GM13976 (cell line): ENCODE results near the gene NACA.
A peak's percentile ranks its signal among the peaks of the same experiment; 100 is the strongest.

Source experiments
- DNase-seq: peaks from one replicate; pipeline ENCODE4 v3.0.0; 2012; ENCODE audit warnings: low spot score
- in situ Hi-C: fragments of 300-500 bp; cut with MboI; formaldehyde crosslinking; loops from one replicate; pipeline ENCODE4 v1.12.0; 2022; ENCODE audit warnings: low sequenced_read_pairs, mixed read lengths, inconsistent platforms; ENCODE audit not compliant: unreplicated experiment
- TF ChIP-seq, protein P1 (sequence below): IDR thresholded peaks from 2 replicates; pipeline ENCODE4 v1.5.1; 2012; ENCODE audit warnings: borderline replicate concordance, mild to moderate bottlenecking; ENCODE audit not compliant: insufficient read depth; ENCODE audit errors: extremely low read depth, missing control alignments, control extremely low read depth

The NACA gene

DNA sequence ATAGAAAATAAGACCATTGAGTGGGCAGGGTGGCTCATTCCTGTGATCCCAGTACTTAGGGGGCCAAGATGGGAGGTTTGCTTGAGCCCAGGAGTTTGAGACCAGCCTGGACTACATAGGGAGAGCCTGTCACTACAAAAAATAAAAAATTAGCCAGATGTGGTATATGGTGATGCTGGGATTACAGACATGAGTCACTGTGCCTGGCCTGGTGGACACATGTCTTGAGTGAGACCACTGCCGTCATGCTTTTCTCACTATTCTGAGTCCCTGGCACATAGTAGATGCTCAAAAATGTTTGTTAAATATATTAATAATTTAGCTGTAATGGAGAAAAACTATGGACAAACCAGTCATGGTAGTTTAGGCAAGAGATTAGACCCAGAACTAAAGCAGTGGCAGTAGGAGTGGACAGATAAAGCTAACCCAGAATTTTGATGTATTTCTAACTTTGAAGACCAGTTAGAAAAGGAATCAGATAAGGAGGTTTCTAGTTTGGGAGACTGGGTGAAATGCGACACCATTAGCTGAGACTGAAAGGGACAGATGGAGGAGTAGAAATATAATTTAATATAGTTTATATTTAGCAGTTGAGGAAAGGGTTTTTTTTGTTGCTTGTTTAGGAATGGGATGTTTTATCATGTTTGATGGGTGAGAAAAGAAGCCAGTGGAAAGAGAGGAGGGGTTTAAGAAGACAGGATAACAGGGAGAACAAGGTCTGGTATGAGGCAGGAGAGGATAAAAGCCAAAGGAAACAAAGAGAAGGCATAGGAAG, 29.6 kb downstream of the NACA start:
- TF ChIP-seq, protein P1, sequence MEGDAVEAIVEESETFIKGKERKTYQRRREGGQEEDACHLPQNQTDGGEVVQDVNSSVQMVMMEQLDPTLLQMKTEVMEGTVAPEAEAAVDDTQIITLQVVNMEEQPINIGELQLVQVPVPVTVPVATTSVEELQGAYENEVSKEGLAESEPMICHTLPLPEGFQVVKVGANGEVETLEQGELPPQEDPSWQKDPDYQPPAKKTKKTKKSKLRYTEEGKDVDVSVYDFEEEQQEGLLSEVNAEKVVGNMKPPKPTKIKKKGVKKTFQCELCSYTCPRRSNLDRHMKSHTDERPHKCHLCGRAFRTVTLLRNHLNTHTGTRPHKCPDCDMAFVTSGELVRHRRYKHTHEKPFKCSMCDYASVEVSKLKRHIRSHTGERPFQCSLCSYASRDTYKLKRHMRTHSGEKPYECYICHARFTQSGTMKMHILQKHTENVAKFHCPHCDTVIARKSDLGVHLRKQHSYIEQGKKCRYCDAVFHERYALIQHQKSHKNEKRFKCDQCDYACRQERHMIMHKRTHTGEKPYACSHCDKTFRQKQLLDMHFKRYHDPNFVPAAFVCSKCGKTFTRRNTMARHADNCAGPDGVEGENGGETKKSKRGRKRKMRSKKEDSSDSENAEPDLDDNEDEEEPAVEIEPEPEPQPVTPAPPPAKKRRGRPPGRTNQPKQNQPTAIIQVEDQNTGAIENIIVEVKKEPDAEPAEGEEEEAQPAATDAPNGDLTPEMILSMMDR, result no peak
- DNase-seq, result no peak
- in situ Hi-C loops, result no loop called here

DNA sequence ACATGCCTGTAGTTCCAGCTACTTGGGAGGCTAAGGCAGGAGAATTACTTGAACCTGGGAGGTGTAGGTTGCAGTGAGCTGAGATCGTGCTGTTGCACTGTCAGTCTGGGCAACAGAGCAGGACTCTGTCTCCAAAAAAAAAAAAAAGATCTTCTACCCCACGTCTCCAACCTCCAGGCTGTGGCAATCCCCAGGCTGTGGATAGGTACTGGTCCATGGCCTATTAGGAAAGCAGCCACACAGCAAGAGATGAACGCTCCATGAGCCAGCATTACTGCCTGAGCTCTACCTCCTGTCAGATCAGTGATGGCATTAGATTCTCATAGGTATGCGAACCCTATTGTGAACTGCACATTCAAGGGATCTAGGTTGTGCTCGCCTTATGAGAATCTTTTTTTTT, 30.9 kb downstream of the NACA start:
- in situ Hi-C loops, result no loop called here
- TF ChIP-seq, protein P1, result no peak

DNA sequence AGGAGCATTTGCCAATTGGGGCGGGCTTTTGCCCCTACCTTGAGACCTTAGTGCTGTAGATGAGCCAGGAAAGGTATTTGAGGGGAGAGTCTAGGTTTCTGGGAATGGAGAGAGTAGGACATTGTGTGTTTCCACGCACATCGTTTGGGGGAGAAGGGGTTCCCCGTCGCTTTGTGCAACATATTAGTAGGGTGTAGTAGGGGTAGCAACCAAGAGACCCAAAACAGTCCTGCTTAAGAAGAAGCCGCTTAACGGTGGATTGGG, 36.3 kb downstream of the NACA start:
- TF ChIP-seq, protein P1, result no peak
- in situ Hi-C loops, result no loop called here
- peak; percentile 67 for DNase-seq

More for the DNA sequence above, 30.9 kb downstream of the NACA start:
- DNase-seq, result no peak

DNA sequence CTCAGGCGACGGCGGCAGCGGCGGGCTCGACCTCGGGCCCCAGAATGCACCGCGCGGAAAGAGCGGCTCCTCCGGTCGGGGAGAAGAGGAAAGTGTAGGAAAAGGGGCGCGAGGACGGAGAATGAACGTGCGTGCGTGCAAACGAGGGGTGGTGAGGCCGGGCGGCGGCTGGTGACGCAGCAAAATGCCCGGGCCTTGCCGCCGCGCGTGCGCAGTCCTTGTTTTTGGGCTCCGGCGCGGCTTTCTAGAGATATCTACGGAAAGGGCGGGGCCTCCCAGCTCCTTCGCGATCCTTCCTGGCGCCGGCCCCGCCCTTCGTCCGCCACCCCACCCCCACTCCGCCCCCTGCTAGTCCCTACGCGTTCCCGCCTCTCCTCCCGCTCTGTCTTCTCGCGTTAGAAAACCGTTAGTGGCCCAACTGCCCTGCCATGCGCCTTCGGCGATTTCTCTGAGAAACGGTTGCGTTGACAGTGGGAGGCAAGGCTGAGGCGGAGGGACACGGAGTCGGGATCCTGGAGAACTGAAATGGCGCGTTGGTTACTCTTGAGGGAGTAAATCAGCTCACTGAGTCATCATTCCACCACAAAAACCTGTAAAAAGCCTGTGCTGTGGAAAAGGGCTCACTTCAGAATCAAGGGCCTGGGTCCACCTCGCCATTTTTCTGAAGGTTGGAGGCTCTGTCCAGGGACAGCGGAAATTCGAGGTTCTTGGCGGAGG, 36.8 kb downstream of the NACA start, which contains the start of gene PTGES3:
TSS of gene PTGES3 (minus strand) at position 156 of the 717 bp plus-strand sequence. CDS start 285 bp downstream, outside the sequence.
- in situ Hi-C loops, result no loop called here

DNA sequence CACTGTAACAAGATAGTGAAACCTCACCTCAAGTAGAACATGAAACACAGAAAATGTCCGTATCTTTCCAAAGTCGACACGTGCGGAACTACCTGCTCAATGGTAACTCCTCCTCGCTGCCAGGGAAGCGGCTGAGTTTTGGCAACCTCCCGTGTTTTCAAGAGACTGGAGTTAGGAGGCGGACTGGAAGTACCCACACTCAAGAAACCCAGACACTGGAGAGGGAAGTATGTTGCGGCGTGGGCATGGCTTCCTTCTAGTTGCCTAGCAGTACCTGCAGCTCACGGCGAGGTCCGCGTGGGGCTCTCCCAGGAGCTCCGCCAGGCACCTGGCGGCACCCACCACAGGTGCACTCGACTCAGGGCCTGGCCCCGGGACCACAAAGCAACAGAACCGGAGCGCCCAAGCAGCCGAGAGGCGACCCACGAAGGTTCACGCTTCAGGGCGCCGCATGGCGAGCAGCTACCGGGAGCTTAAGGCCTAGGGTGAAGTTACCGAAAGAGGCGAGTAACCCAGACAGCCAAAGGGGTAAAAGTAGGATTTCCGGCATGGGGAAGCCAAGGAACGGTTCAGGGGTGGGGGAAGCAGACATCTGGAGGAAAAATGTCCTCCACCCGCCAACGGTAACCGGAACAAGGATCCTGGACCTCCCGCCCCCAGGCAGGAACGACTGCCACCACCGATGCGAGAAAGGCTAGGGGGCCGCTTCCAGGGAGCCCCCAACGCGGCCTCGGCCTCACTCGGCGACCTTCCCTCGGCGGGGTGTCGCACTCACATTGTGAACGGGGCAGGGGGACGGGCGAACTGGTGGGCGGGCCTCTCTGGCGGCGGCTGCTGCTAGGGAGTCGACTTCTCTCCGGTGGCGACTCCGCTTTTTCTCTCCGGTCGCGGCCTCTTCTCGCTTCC, 37.6 kb downstream of the NACA start:
- in situ Hi-C loops, result no loop called here
- DNase-seq, result no peak
- TF ChIP-seq, protein P1, result no peak

More for the DNA sequence above, 36.8 kb downstream of the NACA start, which contains the start of gene PTGES3:
- DNase-seq, result peak; percentile 98
- TF ChIP-seq, protein P1, result no peak

DNA sequence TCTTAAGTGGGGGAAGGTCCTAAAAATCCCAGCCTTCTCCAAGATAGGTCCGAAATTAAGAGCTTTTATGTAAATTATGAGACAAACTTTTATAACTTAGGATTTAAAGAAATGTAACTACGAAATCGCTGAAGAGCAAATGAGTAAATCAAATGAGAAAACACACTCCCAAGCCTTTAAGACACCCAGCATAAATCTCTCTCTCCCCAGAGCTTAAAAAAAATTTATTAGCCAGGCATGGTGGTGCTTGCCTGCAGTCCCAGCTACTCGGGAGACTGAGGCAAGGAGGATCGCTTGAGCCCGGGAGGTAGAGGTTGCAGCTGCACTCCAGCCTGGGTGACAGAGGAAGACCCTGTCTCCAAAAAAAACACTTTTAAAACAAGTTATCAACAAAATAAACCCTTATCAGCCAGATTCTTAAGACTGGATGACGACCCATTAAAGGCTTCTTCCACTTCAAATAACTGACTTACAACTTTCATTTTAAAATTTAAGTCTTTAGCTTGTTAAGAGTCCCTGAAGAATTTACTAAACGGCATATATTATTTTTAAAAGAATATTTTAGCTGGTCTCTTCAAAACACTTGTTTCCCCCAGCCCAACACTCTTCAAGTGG, 40.2 kb downstream of the NACA start:
- no peak for DNase-seq

More for the DNA sequence above, 40.2 kb downstream of the NACA start:
- TF ChIP-seq, protein P1, result no peak
- in situ Hi-C loops, result no loop called here
